GM19043 (cell line): ENCODE measurements around the gene TM9SF1.

Experiments used
- ATAC-seq: cut with Tn5 transposase; IDR thresholded peaks from one replicate; pipeline ENCODE4 v1.9.1; 2021; ENCODE audit warnings: low read depth; ENCODE audit not compliant: unreplicated experiment

TM9SF1 gene

DNA sequence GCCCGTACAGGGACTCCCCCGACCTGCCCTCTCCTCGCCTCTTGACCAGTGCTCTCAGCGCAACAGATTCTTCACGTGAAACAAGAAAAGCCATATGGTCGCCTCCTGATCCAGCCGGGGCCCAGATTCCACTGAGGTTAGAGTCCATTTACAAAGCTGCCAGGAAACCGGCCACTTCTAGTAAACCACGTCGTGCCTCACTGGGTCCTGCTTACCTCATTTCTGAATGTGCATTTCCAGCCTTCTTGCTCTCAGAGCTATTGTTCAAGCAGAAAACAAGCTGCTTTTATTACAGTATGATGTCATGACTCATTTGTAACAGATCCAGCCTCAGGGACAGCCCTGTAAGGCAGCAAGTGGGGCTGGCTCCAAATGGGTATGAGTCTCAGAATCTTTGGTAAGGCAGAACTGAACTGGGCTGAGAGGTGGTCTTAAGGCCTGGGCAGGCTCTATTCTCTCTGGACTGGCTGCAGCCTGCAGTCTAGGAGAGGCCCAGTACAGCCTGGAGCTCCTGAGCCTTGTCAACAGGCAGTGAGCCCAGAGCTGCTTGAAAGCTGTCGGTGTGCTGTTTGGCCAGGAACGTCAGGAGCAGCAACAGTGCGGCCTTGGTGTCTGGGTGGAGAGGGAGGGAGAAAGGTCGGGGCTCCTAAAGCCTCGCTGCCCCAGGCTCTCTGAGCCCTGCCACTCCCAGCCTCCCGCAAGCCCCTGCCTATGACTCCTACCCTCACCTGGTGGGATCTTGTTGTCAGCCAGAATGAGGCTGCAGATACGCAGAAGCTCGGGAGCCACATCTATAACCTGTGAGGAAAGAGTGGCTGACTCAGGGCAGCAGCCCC lies 15.1 kb downstream of the TM9SF1 start:
- no peak for ATAC-seq

DNA sequence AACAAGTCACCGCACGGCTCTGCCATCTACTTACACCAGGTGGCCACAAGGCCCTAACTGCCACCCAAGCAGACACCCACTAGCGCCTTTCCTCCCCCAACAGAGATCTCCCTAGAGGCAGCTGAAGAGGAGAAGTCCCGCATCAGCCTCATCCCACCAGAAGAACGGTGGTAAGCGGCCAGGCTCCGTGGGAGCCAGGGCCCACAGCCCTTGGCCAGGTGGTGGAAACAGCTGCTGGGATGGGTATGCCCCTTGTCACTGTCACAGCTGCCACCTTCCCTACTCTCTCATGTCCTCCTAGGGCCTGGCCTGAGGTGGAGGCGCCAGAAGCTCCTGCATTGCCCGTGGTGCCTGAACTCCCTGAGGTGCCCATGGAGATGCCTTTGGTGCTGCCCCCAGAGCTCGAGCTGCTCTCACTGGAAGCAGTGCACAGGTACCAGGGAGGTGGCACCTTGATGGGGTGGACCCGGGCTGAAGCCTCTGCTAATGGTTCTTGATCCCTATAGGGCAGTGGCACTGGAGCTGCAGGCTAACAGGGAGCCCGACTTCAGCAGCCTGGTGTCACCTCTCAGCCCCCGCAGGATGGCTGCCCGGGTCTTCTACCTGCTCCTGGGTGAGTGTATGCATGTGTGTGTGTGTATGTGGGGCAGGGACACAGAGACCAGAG lies 15.8 kb downstream of the TM9SF1 start:
- ATAC-seq, result no peak

DNA sequence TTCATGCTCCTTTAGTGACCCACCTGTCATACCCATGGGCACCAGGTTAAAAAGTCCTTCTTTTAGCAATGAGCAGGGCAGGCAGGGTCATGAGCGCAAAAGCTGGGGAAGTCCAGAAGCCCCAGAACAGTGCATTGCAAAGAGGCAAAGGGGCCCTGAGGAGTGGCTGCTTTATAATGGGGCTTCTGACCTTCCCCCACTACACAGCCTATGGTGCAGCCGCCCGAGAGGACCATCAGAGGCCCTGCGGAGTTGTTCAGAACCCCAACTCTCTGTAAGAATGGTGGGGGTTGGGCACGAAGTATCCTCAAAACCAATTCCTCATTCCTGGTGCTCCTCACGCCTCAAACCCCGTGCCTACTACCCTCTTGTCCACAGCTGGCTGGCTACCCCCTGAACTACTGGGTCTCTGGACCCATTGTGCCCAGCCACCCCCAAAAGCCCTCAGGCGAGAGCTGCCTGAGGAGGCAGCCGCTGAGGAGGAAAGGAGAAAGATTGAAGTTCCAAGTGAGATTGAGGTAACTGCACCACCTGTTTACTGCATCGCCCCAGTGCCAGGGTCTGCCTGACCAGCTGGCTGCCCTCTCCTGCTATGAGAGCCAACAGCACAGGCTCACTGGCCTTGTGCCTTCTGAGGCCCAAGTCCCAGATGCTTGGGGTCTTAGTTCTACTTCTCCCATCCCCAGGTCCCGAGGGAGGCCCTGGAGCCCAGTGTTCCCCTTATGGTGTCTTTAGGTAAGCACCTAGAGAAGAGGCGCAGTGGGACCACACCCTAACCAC lies 16.7 kb downstream of the TM9SF1 start:
- no peak for ATAC-seq

DNA sequence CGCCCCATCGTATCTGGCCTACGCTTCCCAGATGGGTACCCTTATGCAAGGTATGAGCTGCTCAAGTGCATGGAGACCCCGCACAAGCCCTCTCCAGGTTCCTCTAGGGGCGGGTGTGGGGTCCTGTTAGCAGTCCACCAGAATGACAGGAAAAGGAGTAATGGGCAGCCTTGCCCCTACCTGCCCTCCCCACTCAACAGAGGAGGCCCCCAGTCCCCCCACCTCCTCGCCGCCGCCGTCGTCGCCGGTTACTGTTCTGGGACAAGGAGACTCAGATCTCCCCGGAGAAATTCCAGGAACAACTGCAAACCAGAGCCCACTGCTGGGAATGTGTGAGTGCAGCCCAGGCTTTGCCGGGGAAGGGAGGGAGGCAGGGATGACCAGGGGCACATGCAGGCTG lies 17.4 kb downstream of the TM9SF1 start:
- no peak for ATAC-seq

DNA sequence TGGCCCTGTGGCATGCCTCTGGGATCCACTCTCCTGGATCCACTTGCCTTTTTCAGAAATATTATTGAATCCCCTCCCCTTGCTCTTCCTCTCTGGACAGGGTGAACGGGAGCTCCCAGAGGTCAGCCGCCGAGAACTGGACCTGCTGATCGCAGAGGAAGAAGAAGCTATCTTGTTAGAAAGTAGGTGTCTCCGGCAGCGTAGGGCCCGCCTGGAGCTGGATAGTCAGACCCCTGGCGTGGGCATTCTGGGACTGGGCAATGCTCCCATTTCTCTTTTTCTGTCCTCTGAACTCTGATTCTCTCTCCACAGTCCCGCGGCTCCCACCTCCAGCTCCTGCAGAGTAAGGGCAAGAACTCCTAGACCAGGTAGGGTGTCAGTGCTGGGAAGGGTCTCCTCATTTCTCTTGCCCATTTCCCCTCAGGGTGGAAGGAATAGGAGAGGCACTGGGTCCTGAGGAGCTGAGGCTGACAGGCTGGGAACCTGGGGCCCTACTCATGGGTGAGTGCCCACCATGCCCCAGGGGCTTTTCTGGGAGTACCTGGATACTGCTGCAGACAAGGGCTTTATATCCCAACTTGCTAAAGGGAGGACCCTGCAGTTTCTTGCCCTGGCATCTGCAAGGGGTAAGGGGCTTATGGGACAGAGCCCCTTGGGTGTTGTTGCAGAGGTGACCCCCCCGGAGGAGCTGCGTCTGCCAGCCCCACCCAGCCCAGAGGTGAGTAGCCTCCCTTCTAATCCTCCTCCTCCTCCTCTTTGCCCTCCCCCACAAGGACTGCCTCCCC lies 18.0 kb downstream of the TM9SF1 start:
- ATAC-seq, result no peak

DNA sequence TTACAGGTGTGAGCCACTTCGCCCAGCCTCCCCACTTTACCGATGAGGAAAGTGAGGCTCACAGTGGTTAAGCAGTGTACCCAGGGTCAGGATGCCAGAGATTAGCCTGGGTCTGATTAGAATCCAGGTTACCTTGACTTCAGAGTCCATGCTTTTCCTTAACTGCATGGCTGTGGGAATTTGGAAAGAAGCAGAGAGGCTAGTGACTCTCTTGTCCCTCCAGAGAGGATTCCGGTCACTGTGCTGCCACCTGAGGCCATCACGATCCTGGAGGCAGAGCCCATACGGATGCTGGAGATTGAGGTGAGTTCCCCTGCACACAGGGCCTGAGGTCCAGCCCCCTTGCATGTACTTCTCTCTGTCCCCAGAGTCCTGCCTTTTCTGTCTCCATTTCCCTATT lies 18.6 kb downstream of the TM9SF1 start:
- ATAC-seq, result no peak

DNA sequence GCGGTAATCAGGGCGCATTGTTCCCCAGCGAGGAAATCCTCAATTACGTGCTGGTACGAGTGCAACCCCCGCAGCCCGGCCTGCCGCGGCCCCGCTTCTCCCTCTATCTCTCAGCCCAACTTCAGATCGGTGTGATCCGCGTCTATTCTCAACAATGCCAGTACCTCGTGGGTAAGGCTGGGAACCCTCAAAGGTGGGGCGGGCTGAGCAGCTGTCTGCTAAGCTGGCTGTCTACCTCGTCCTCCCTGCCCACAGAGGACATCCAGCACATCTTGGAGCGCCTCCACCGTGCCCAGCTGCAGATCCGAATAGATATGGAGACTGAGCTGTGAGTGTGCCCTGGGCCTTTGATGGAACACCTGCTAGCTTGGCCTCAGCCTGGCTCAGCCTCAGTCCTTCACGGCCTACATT lies 22.4 kb downstream of the TM9SF1 start:
- no peak for ATAC-seq

DNA sequence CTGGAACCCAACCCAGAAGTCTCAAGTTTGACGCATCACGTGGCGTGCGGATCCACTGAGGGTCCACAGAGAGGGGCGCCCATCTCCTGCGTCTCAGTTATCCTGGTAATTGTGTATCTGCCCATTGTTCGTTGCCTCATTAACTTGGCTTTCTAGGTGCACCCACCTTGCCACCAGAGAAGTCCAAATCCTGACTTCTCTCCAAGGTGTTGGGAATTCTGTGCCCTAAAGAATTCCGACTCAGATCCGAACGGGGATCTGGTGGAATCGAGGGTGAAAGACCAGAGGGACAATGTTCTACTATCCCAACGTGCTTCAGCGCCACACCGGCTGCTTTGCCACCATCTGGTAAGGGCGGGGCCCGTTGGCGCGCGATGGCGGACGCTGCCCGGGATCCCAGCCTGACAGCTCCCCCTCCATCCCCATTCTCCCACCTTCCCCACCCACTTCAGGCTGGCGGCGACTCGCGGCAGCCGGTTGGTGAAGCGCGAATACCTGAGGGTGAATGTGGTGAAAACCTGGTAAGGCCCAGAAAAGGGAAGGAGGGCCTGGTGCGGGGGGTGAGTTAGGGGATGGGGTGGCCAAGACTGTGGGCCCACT lies 22.9 kb downstream of the TM9SF1 start:
- no peak for ATAC-seq

DNA sequence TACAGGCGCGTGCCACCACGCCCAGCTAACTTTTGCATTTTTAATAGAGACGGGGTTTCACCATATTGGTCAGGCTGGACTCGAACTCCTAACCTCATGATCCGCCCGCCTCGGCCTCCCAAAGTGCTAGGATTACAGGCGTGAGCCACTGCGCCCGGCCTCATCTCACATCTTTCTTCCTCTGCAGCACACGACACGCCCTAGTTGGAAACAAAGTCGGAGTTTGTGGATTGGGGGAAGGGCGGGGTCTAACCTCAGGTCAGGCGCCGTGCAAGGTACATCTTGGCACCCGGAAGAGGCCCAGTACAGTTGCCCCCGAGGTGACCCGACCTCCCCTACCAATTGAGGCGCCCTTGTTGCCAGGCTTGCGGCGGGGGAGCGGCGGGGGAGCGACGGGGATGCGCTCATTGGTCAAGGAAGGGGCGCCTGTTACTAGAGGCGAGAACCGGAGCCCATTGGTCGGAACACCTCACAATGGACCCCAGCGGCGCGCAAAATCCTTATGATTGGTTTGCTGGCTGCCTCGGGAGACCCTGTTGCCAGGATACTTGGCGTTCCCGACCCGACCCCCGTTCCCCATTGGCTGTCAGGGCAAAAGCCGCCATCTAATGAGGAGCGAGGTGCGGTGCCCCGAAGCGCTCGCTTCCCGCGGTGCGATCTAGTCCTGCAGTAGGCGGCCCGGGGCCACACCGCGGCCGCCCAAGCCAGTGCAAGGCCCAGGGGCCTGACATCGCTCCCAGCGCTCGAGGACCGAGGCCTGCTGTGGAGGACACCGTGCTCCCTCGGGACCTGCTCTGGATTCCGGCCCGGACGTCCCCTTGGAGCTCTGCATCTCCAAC lies 23.6 kb downstream of the TM9SF1 start, which contains the start of gene REC8:
REC8 (plus strand) TSS at position 659 of the 839 bp plus-strand sequence. CDS start 473 bp downstream, outside the sequence.
- ATAC-seq, result peak; percentile 83

DNA sequence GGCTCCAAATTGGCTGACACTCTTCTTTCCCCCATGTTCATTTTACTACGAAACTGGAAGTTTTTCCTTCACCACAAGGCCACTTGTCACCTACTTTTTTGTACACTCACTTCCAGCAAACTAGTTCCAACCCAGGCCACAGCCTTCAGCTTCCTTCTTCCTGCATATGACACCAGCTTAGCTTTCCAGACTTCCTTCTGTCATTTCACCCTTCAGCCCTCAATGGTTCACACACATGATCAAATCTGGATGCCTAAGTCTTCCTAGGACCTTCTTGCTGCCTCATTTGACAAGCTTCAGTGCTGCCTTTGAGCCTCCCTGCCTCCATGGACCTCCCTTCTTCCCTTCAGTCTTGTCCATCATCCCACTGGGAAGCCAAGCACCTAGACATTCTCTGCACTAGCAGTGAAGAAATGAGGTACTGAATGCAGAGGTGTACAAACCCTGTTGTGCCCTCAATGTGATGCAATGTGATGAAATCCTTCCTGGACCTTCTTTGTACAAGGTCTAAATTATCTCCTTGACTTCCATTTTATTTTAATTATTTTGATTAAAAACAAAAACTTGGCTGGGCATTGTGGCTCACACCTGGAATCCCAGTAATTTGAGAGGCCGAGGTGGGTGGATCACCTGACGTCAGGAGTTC lies 27.6 kb downstream of the TM9SF1 start:
- no peak for ATAC-seq

DNA sequence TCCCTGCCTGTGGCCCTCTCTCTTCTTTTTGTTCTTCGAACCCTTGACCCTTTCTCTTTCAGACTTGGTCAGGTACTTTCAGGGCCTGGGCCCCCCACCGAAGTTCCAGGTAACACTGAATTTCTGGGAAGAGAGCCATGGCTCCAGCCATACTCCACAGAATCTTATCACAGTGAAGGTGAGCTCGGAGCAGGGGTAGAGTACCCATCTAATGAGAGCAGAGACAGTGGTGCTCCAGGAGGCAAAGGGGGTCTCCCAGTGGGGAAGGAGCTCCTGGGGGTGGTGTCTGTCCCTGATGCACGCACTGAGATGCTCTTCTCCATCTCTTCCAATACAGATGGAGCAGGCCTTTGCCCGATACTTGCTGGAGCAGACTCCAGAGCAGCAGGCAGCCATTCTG lies 29.5 kb downstream of the TM9SF1 start:
- ATAC-seq, result no peak

DNA sequence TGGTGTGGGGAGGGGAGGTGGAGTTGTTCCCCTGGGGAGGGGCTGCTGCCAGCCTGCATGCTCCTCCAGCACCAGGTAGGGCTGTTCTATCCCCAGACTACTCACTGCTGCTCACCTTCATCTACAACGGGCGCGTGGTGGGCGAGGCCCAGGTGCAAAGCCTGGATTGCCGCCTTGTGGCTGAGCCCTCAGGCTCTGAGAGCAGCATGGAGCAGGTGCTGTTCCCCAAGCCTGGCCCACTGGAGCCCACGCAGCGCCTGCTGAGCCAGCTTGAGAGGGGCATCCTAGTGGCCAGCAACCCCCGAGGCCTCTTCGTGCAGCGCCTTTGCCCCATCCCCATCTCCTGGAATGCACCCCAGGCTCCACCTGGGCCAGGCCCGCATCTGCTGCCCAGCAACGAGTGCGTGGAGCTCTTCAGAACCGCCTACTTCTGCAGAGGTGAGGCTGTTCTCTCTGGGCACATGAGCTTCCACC lies 30.7 kb downstream of the TM9SF1 start:
- no peak for ATAC-seq

DNA sequence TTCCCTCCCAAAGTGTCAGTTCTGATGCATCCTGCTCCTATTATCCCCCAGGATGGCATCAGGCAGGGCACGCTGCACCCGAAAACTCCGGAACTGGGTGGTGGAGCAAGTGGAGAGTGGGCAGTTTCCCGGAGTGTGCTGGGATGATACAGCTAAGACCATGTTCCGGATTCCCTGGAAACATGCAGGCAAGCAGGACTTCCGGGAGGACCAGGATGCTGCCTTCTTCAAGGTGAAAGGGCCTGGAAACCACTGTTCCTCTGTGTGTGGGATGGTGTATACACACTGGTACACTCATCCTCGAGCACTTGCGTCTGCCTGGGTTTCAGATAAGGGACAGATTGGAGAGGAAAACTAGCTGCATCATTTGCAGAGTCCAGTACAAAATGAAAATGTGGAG lies 33.1 kb downstream of the TM9SF1 start:
- ATAC-seq, result no peak

DNA sequence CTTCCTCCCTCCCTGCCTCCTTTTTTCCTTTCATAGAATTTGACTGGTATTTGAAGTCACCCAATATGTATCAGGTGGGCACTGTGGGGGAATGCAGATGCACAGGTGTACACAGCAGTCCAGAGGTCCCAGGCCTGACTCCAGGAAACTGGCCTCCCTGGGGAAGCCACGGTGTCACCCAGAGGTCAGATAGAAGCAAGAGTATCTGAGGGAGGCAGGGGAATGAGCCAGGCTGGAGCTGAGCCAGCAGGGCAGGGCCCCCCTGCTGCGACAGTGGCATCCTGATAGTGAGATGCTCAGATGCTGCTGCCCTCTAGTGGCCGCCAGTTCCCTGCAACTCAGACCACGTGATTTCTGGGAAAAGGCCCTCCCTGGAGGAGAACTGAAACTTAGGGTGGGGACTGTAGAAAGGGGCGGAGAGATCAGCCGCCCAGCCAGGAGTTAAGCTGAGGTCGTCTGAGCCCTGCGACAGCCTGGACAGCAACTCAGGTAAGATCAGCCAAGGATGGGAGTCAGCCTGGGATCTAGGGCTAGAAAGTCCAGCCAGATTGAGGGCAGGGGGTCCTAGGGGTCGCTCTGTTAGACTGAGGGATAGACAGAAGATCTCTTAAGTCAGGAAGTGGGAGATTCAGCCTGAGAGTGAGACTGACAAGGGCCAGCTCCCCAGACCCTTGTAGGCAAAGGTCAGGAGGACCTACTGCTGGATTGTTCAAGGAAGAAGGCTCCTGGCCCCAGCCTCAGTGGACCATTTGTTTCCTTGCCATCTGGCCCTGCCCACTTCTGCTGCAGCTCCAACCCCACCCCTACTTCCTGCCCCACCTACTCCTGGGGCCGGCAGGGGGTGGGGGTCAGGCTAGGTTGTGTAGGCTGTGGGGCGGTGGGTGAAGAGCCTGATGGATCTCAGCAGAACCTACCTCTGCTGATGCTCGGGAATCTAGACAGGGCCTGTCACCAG lies 34.1 kb downstream of the TM9SF1 start, which contains the start of gene IRF9:
IRF9 (plus strand) TSS at position 416 of the 955 bp plus-strand sequence. CDS start 880 bp downstream, outside the sequence.
- ATAC-seq, result peak; percentile 80

DNA sequence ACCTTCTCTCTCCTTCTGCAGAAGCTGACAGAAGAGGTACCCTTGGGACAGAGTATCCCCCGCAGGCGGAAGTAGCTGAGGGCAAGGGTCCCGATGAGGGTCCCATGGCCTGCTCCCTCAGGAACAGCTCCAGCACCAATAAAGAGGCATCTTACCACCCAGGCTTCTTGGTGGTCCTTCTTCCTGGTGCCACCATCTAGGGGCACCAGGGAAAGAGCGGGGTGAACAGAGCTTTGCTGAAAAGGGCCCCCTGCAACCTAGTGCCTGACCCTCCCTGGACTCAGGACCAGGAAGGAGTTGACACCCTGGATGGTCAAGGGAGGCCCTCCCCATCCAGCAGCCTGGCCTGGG lies 34.8 kb downstream of the TM9SF1 start:
- ATAC-seq, result no peak

DNA sequence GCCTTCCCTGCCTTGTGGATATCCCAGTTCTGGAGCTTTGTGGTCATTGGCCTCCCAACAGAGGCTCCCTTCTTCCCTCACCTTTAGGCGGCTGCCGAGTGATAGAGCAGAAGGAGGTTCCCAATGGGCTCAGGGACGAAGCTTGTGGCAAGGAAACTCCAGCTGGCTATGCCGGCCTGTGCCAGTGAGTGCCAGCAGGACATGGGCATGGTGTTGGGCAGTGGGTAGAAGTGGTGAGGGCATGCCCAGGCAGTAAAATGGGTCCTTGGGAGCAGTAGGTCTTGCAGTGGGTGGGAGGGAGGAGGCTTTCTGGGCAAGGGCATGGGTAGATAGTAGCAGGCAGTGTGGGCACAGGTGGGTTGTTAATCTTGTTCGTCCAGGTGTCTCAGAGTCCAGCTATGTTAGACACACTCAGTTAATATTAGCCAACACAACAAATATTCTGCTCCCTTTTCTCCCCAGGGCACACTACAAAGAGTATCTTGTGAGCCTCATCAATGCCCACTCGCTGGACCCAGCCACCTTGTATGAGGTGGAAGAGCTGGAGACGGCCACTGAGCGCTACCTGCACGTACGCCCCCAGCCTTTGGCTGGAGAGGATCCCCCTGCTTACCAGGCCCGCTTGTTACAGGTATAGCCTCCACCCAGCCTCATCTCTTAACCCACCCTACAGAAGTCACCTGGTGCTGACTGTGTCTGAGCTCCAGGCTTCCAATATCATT lies 35.3 kb downstream of the TM9SF1 start:
- no peak for ATAC-seq

DNA sequence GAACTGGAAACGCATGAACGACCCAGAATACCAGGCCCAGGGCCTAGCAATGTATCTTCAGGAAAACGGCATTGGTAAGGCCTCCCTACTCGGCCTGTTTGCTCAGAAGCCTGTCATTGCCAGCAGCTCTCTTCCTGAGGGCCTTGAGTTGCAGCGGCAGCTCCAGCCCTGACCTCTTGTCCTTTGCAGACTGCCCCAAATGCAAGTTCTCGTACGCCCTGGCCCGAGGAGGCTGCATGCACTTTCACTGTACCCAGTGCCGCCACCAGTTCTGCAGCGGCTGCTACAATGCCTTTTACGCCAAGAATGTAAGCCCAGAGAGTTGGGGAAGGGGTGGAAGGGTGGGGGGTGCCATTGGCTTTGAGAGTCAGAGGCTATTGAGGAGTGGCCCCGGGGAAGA lies 37.9 kb downstream of the TM9SF1 start:
- ATAC-seq, result no peak
